ENCODE measurements around the gene BABAM2.

Gene BABAM2

DNA sequence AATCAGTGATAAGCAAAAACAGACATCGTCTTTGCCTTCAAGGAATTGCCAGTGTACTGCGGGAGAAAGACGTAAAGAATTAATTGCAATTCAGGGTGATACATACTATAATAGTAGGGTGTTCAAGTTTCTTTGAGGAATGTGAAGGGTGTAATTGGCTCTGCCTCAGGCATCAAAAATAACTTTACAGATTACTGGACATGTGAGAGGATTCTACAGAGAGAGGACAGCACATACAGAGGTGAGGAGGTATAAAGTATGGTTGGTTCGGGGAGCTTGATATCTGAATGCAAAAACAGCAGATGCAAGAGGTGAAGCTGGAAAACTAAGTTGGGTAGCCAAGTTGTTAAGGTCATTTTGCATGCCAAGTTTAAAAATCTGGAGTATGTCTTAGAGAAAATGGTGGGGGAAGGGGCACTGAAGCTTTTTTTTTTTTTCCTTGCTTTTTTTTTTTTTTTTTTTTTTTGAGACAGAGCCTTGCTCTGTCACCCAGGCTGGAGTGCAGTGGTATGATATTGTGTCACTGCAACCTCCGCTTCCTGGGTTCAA lies 274.6 kb downstream of the BABAM2 start:
- Histone ChIP-seq H3K4me1 (ENCODE audit: control insufficient read depth in 1 of 2, insufficient read depth in 2 of 2, low read length in 2 of 2) (peaks cover 13 to 30% of the 10 kb centered on the region in 2 donors), H3K27ac (ENCODE audit: low read length) (peak overlapping the region; percentile 55)

DNA sequence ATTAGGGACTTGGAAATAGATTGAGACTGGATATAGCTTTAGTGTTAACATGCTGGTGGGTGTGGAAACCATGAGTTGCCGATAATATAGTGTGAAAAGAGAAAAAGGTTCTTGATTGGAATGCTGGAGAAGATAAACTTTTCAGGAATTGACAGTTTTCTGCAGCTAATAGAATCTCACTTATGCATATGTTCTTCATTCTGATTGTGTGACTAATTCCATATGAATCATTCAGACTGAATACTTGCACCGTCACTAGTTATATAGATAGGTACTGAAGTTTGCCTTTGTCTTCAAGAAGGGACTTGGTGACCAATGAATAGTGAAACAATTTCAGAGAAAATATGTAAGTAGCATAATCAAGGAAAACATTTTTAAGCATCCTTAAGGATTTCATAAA lies 276.4 kb downstream of the BABAM2 start:
- H3K36me3 ChIP-seq (ENCODE audit: control insufficient read depth in 1 of 2, insufficient read depth in 2 of 2, low read length in 2 of 2) = no peaks in the 10 kb centered on the region
- no peak overlapping the region for H3K4me3 ChIP-seq (ENCODE audit: low read depth in 1 of 2, low read length in 2 of 2)
- no peaks in the 10 kb centered on the region for H3K27me3 ChIP-seq (ENCODE audit: low read depth, low read length)
- no peak overlapping the region for H3K27ac ChIP-seq (ENCODE audit: low read length)
- H3K4me1 ChIP-seq (ENCODE audit: control insufficient read depth in 1 of 2, insufficient read depth in 2 of 2, low read length in 2 of 2) = peaks cover 16 to 22% of the 10 kb centered on the region in 2 donors
- H3K9me3 ChIP-seq (ENCODE audit: control insufficient read depth in 1 of 2, low read length in 2 of 2) = no peaks in the 10 kb centered on the region

More for the DNA sequence above, 274.6 kb downstream of the BABAM2 start:
- H3K9me3 ChIP-seq (ENCODE audit: control insufficient read depth in 1 of 2, low read length in 2 of 2) = no peaks in the 10 kb centered on the region
- no peak overlapping the region for H3K4me3 ChIP-seq (ENCODE audit: low read depth in 1 of 2, low read length in 2 of 2)
- H3K36me3 ChIP-seq (ENCODE audit: control insufficient read depth in 1 of 2, insufficient read depth in 2 of 2, low read length in 2 of 2) = no peaks in the 10 kb centered on the region
- H3K27me3 ChIP-seq (ENCODE audit: low read depth, low read length) = no peaks in the 10 kb centered on the region

DNA sequence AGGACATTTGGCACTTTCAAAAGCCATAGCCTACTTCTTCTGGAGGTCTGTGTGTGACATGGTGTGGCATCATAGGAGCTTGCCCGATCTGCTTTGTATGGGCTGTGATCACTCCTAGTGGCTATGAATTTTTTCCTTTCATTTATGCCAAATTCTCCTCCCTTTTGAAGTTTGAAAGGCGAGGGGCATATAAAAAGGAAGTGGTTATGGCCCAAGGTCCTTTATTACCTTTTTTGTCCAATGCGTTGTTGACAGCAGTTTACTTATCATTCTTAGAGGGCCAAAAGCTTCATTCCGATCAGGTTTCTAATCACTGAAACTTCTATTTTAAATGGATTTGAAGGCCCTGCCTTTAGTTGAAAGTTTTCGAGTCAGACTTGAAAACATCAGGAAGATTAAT lies 277.8 kb downstream of the BABAM2 start:
- H3K27ac ChIP-seq (ENCODE audit: low read length) = no peak overlapping the region
- H3K4me3 ChIP-seq (ENCODE audit: low read depth in 1 of 2, low read length in 2 of 2) = no peak overlapping the region
- H3K9me3 ChIP-seq (ENCODE audit: control insufficient read depth in 1 of 2, low read length in 2 of 2) = no peaks in the 10 kb centered on the region
- no peaks in the 10 kb centered on the region for H3K36me3 ChIP-seq (ENCODE audit: control insufficient read depth in 1 of 2, insufficient read depth in 2 of 2, low read length in 2 of 2)
- no peaks in the 10 kb centered on the region for H3K27me3 ChIP-seq (ENCODE audit: low read depth, low read length)
- peaks cover 21 to 22% of the 10 kb centered on the region in 2 donors for H3K4me1 ChIP-seq (ENCODE audit: control insufficient read depth in 1 of 2, insufficient read depth in 2 of 2, low read length in 2 of 2)

DNA sequence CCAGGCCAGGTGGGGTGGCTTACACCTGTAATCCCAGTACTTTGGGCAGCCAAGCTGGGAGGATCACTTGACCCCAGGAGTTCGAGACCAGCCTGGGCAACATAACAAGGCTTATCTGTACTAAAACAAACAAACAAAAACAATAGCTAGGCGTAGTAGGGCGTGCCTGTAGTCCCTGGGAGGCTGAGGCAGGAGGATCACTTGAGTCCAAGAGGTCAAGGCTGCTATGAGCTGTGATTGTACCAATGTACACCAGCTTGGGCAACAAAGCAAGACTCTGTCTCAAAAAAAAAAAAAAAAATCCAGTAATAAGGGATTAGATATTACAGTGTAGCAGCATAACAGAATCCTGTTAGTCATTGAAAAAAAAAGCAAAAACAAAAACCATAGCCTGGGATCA lies 279.0 kb downstream of the BABAM2 start:
- no peaks in the 10 kb centered on the region for H3K36me3 ChIP-seq (ENCODE audit: control insufficient read depth in 1 of 2, insufficient read depth in 2 of 2, low read length in 2 of 2)
- H3K4me3 ChIP-seq (ENCODE audit: low read depth in 1 of 2, low read length in 2 of 2) = no peak overlapping the region
- no peaks in the 10 kb centered on the region for H3K9me3 ChIP-seq (ENCODE audit: control insufficient read depth in 1 of 2, low read length in 2 of 2)
- no peak overlapping the region for H3K27ac ChIP-seq (ENCODE audit: low read length)
- H3K27me3 ChIP-seq (ENCODE audit: low read depth, low read length) = no peaks in the 10 kb centered on the region
- H3K4me1 ChIP-seq (ENCODE audit: control insufficient read depth in 1 of 2, insufficient read depth in 2 of 2, low read length in 2 of 2) = peaks cover 13 to 15% of the 10 kb centered on the region in 2 donors

DNA sequence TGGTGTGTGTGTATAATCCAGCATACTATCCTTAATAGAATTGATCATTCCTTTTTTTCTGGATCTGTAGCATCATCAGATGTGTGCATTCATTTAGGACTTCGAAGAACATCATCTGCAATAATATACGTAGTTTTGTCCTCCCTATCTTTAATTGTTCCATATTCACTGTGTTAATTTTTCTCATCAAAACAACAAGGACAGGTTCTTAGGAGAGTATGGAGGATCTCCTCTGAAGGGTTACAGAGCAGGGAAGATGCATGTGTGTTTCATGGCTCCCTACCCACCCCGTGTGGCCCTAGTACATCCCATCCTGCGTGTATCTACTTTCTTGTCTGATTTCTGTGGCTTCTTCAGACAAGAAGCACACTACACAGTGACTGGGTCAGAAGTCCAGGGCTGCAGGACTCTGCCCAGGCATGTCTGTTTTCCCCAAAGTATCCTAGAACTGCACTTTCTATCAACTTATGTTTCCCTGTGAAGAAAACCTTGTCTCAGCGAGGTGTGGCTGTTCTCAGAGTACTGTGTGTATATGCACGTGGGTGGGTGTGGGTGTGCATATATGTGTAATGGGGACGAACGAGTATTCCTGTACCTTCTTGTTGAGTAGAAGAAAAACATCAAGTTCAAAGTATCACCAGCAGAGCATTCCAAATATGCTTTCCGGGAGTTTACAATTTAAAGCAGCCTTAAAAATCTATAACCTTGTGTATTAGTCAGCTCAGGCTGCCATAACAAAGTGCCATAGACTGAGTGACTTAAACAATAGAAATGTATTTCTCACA lies 281.8 kb downstream of the BABAM2 start:
- H3K4me3 ChIP-seq (ENCODE audit: low read depth in 1 of 2, low read length in 2 of 2) = no peak overlapping the region
- H3K27ac ChIP-seq (ENCODE audit: low read length) = no peak overlapping the region
- peaks cover 0 to 5% of the 10 kb centered on the region in 2 donors for H3K9me3 ChIP-seq (ENCODE audit: control insufficient read depth in 1 of 2, low read length in 2 of 2)
- H3K36me3 ChIP-seq (ENCODE audit: control insufficient read depth in 1 of 2, insufficient read depth in 2 of 2, low read length in 2 of 2) = no peaks in the 10 kb centered on the region
- no peaks in the 10 kb centered on the region for H3K27me3 ChIP-seq (ENCODE audit: low read depth, low read length)
- H3K4me1 ChIP-seq (ENCODE audit: control insufficient read depth in 1 of 2, insufficient read depth in 2 of 2, low read length in 2 of 2) = peaks cover 0 to 7% of the 10 kb centered on the region in 2 donors

DNA sequence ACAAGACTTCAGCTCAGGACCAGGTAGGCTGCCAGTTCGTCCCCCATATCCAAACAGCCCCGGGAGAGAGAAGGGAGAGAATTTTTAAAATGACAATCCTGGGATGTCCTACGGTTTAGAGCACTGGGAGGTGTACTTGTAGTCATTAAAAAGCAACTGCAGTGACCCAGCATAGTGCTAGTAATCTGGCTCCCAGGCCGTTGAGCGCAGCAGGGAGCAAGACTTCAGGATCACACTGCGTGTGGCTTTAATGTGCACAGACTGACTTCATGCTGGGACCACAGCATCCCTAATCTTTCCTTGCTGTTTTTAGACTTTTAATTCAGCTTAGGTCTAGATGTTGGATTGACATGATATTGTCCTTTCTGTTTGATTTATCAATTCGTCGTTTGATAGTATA lies 282.8 kb downstream of the BABAM2 start:
- Histone ChIP-seq H3K27me3 (ENCODE audit: low read depth, low read length) (no peaks in the 10 kb centered on the region), H3K4me3 (ENCODE audit: low read depth in 1 of 2, low read length in 2 of 2) (no peak overlapping the region), H3K27ac (ENCODE audit: low read length) (no peak overlapping the region)

DNA sequence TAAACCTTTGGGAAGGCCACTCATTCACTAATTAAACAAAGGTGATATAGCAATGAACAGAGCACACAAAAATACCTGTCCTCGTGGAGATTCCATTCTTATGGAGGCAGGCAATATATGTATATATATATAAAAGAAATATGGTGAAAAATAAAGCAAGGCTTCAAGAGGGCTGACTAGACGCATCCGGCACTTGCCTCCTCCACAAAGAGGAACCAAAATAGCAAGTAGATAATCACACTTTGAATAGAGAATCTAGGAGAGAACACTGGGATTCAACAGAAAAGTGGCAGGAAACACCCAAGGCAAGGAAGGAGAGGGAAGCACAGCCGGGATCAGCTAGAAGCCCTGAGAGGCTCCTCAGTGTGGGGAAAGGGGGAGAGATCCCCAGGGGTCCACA lies 283.7 kb downstream of the BABAM2 start:
- no peaks in the 10 kb centered on the region for H3K27me3 ChIP-seq (ENCODE audit: low read depth, low read length)
- peaks cover 0 to 6% of the 10 kb centered on the region in 2 donors for H3K9me3 ChIP-seq (ENCODE audit: control insufficient read depth in 1 of 2, low read length in 2 of 2)
- H3K4me1 ChIP-seq (ENCODE audit: control insufficient read depth in 1 of 2, insufficient read depth in 2 of 2, low read length in 2 of 2) = peaks cover 0 to 7% of the 10 kb centered on the region in 2 donors
- H3K36me3 ChIP-seq (ENCODE audit: control insufficient read depth in 1 of 2, insufficient read depth in 2 of 2, low read length in 2 of 2) = no peaks in the 10 kb centered on the region
- H3K27ac ChIP-seq (ENCODE audit: low read length) = no peak overlapping the region
- H3K4me3 ChIP-seq (ENCODE audit: low read depth in 1 of 2, low read length in 2 of 2) = no peak overlapping the region

More for the DNA sequence above, 282.8 kb downstream of the BABAM2 start:
- peaks cover 0 to 6% of the 10 kb centered on the region in 2 donors for H3K9me3 ChIP-seq (ENCODE audit: control insufficient read depth in 1 of 2, low read length in 2 of 2)
- H3K4me1 ChIP-seq (ENCODE audit: control insufficient read depth in 1 of 2, insufficient read depth in 2 of 2, low read length in 2 of 2) = peaks cover 0 to 7% of the 10 kb centered on the region in 2 donors
- H3K36me3 ChIP-seq (ENCODE audit: control insufficient read depth in 1 of 2, insufficient read depth in 2 of 2, low read length in 2 of 2) = no peaks in the 10 kb centered on the region

DNA sequence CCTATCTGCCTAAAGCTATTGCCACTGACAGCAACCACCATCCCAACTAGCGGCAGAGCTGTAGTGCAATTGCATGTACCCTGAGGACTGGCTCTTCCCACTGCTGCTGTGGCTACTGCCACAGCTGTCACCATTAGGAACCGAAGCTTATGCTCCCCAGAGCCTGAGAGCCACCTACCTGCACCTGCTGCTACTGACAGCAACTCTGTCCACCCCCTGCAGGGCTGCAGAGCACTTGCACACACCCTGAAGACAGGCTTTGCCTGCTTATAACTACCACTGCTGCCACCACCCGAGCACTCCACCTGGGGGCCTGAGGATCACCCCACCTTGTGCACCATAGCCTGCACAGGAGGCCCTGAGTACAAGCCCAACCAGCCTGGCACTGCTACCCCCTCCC lies 284.5 kb downstream of the BABAM2 start:
- Histone ChIP-seq H3K27ac (ENCODE audit: low read length) (no peak overlapping the region), H3K9me3 (ENCODE audit: control insufficient read depth in 1 of 2, low read length in 2 of 2) (peaks cover 0 to 6% of the 10 kb centered on the region in 2 donors), H3K27me3 (ENCODE audit: low read depth, low read length) (no peaks in the 10 kb centered on the region), H3K36me3 (ENCODE audit: control insufficient read depth in 1 of 2, insufficient read depth in 2 of 2, low read length in 2 of 2) (no peaks in the 10 kb centered on the region), H3K4me1 (ENCODE audit: control insufficient read depth in 1 of 2, insufficient read depth in 2 of 2, low read length in 2 of 2) (peaks cover 0 to 7% of the 10 kb centered on the region in 2 donors), H3K4me3 (ENCODE audit: low read depth in 1 of 2, low read length in 2 of 2) (no peak overlapping the region)

DNA sequence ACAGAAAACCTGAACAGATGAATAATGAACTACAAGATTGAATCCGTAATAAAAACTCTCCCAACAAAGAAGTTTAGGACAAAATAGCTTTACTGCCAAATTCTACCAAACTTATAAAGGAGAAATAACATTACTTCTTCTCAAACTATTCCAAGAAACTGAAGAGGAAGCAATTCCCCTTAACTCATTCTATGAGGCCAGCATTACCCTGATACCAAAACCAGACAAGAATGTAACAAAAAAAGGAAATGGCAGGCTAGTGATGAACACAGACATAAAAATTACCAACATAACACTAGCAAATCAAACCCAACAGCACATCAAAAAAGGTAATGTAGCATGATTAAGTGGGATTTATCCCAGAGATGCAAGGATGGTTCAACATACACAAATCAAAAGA lies 288.4 kb downstream of the BABAM2 start:
- H3K4me1 ChIP-seq (ENCODE audit: control insufficient read depth in 1 of 2, insufficient read depth in 2 of 2, low read length in 2 of 2) = no peaks in the 10 kb centered on the region
- no peaks in the 10 kb centered on the region for H3K36me3 ChIP-seq (ENCODE audit: control insufficient read depth in 1 of 2, insufficient read depth in 2 of 2, low read length in 2 of 2)
- H3K27ac ChIP-seq (ENCODE audit: low read length) = no peak overlapping the region
- H3K4me3 ChIP-seq (ENCODE audit: low read depth in 1 of 2, low read length in 2 of 2) = no peak overlapping the region
- H3K27me3 ChIP-seq (ENCODE audit: low read depth, low read length) = no peaks in the 10 kb centered on the region
- H3K9me3 ChIP-seq (ENCODE audit: control insufficient read depth in 1 of 2, low read length in 2 of 2) = peaks cover 0 to 6% of the 10 kb centered on the region in 2 donors

DNA sequence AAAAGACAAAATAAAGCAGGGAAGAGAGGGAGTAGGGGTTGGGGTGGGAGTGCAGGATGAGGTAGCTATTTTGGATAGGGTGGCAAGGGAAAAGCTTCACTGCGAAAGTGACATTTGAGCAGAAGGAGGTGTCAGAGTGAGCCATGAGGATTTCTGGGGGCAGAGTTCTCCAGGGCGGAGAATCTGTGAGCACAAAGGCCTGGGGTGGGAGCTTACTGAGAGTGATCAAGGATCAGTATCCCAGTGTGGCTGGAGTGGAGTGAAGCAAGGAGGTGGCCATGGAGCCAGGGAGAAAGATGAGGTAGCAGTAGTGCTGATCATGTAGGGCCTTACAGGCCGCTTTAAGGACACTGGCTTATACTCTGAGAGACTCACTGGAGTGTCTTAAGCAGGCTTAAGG lies 291.3 kb downstream of the BABAM2 start:
- no peaks in the 10 kb centered on the region for H3K4me1 ChIP-seq (ENCODE audit: control insufficient read depth in 1 of 2, insufficient read depth in 2 of 2, low read length in 2 of 2)
- no peaks in the 10 kb centered on the region for H3K27me3 ChIP-seq (ENCODE audit: low read depth, low read length)
- no peak overlapping the region for H3K4me3 ChIP-seq (ENCODE audit: low read depth in 1 of 2, low read length in 2 of 2)
- peaks cover 0 to 6% of the 10 kb centered on the region in 2 donors for H3K9me3 ChIP-seq (ENCODE audit: control insufficient read depth in 1 of 2, low read length in 2 of 2)
- H3K27ac ChIP-seq (ENCODE audit: low read length) = no peak overlapping the region
- no peaks in the 10 kb centered on the region for H3K36me3 ChIP-seq (ENCODE audit: control insufficient read depth in 1 of 2, insufficient read depth in 2 of 2, low read length in 2 of 2)

DNA sequence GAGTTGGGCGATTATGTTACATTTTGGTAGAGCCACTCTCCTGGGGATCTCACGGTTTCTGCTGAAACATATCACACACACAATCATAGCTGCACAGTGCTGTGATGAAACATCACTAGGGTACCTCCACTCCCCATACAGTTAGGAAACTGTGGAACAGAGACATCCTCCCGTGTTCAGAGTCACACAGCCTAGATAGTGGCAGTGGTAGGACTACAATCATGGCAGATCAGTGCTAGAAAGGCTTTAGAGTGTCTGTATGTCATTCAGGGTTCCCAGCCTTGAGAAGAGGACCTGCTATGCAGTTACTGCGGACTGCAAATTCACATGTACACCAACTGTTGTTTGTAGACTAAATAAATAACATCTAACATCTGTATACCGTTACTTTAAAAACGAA lies 291.8 kb downstream of the BABAM2 start:
- Histone ChIP-seq H3K4me1 (ENCODE audit: control insufficient read depth in 1 of 2, insufficient read depth in 2 of 2, low read length in 2 of 2) (no peaks in the 10 kb centered on the region), H3K4me3 (ENCODE audit: low read depth in 1 of 2, low read length in 2 of 2) (no peak overlapping the region), H3K9me3 (ENCODE audit: control insufficient read depth in 1 of 2, low read length in 2 of 2) (peaks cover 0 to under 1% of the 10 kb centered on the region in 2 donors), H3K27me3 (ENCODE audit: low read depth, low read length) (no peaks in the 10 kb centered on the region), H3K36me3 (ENCODE audit: control insufficient read depth in 1 of 2, insufficient read depth in 2 of 2, low read length in 2 of 2) (no peaks in the 10 kb centered on the region), H3K27ac (ENCODE audit: low read length) (no peak overlapping the region)

Measured in muscle layer of duodenum (tissue), 2 donors.